ENCODE measurements around the gene PAQR5.
"Not testable (repeated sequence)": the region's sequence is repeated elsewhere in the genome, so short reads cannot be mapped to it uniquely, and the experiment has no call there.

The PAQR5 gene

GRCh38 chr15:69357773-69358771 is 59.4 kb downstream of the PAQR5 start:
- DNase-seq (ENCODE audit: low read depth) = no peak

- no peak for DNase-seq (ENCODE audit: low read depth)
Measured at GRCh38 chr15:69358850-69359249, 60.1 kb downstream of the PAQR5 start.

GRCh38 chr15:69359722-69360121 is 61.0 kb downstream of the PAQR5 start:
- peak; percentile 37 for DNase-seq (ENCODE audit: low read depth)

GRCh38 chr15:69360642-69361041 is 61.9 kb downstream of the PAQR5 start:
- DNase-seq (ENCODE audit: low read depth) = no peak

GRCh38 chr15:69367236-69367635 is 68.5 kb downstream of the PAQR5 start:
- DNase-seq (ENCODE audit: low read depth) = no peak

- DNase-seq (ENCODE audit: low read depth) = no peak
Measured at GRCh38 chr15:69369631-69370030, 70.9 kb downstream of the PAQR5 start.

GRCh38 chr15:69373406-69373805 is 74.7 kb downstream of the PAQR5 start:
- no peak for DNase-seq (ENCODE audit: low read depth)

GRCh38 chr15:69375151-69375790 is 76.6 kb downstream of the PAQR5 start:
- no peak for DNase-seq (ENCODE audit: low read depth)

GRCh38 chr15:69377216-69377970 is 78.7 kb downstream of the PAQR5 start:
- DNase-seq (ENCODE audit: low read depth) = no peak

- DNase-seq (ENCODE audit: low read depth) = peak; percentile 27
Measured at GRCh38 chr15:69380100-69380725, 81.5 kb downstream of the PAQR5 start.

- no peak for DNase-seq (ENCODE audit: low read depth)
Measured at GRCh38 chr15:69380726-69381105, 82.0 kb downstream of the PAQR5 start.

- DNase-seq (ENCODE audit: low read depth) = not testable (repeated sequence)
Measured at GRCh38 chr15:69382176-69382575, 83.5 kb downstream of the PAQR5 start.

- DNase-seq (ENCODE audit: low read depth) = not testable (repeated sequence)
Measured at GRCh38 chr15:69384066-69384465, 85.4 kb downstream of the PAQR5 start.

- DNase-seq (ENCODE audit: low read depth) = no peak
Measured at GRCh38 chr15:69384626-69385598, 86.2 kb downstream of the PAQR5 start.

- no peak for DNase-seq (ENCODE audit: low read depth)
Measured at GRCh38 chr15:69385831-69386230, 87.1 kb downstream of the PAQR5 start.

GRCh38 chr15:69386284-69386683 is 87.6 kb downstream of the PAQR5 start:
- DNase-seq (ENCODE audit: low read depth) = no peak

GRCh38 chr15:69388260-69388705 is 89.6 kb downstream of the PAQR5 start:
- DNase-seq (ENCODE audit: low read depth) = peak; percentile 12

GRCh38 chr15:69389426-69389825 is 90.7 kb downstream of the PAQR5 start:
- no peak for DNase-seq (ENCODE audit: low read depth)

- no peak for DNase-seq (ENCODE audit: low read depth)
Measured at GRCh38 chr15:69390575-69390974, 91.9 kb downstream of the PAQR5 start.

GRCh38 chr15:69391046-69391757 is 92.5 kb downstream of the PAQR5 start:
- no peak for DNase-seq (ENCODE audit: low read depth)
